HG03066 (cell line): ENCODE results near the gene TMEM123.
A peak's percentile ranks its signal among the peaks of the same experiment; 100 is the strongest.

Experiments used
- ATAC-seq: cut with Tn5 transposase; IDR thresholded peaks from one replicate; pipeline ENCODE4 v1.9.1; 2021; ENCODE audit warnings: low read depth; ENCODE audit not compliant: unreplicated experiment

TMEM123 gene

DNA sequence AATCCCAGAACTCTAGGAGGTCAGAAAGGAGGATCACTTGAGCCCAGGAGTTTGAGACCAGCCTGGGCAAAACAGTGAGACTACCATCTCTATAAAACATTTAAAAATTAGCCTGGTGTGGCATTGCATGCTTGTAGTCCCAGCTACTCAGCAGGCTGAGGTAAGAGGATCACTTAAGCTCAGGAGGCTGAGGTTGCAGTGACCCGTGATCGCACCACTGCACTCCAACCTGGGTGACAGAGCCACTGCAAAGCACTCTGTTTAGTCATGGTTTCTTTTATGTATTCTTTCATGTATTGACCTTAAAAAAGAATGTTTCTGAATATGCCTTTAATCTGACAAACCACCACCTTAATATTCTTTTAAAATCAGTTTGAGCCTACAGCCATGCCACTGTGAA lies 53.4 kb downstream of the TMEM123 start:
- ATAC-seq, result no peak

DNA sequence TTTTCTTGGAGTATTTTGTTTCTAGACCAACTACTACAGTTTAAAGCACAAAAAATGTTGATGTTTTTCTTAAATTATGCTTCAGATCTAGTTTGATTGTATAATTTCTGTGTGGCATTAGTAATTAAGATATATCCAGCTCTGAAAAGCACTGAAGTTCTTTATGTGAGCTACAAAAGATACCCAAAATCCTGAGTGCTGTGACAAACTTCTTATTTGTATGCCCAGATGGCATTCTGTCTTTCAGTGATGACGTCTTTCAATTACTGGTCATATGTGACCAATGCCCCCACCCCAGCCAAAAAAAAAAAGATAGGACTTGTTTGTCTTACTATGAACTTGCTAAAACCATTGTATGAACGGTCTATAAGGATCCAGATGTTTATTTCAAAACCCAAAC lies 54.3 kb downstream of the TMEM123 start:
- ATAC-seq, result no peak

DNA sequence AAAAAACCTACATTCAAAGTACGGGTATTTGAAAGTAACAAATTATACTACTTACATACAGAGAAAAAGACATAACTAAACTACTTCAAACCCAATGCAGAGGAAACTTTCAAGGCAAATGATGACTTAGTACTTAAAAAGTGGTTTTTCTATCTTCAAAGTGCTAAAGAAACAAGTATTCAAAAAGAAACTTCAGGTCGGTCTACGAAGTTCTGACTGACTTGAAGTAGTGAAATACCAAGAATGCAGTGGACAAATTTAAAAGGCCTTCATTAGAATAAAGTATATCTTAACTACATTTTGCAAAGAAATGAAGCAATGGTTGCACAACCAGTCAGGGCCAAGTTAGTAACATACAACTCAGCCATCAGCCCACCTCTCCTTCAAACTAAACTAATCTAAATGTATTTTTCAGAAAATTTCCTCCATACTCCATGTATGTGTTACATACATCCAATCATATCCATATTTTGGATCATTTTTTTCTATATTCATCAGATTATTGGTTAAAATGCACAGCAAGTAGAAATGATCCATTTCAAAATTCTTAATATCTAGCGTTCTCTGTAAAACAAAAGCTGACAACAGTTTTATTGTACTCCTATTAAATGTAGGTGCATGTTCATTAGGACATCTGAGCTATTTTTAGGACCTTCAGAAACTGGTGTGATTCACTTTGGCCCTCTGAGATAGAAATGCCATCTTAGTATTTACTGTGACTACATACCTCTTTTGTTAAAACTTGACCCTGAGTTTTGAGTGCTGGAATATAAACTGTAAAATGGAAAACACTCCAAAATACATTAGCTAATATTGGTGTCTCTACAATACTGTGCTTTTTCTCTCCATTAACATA lies 55.6 kb downstream of the TMEM123 start:
- ATAC-seq, result no peak

DNA sequence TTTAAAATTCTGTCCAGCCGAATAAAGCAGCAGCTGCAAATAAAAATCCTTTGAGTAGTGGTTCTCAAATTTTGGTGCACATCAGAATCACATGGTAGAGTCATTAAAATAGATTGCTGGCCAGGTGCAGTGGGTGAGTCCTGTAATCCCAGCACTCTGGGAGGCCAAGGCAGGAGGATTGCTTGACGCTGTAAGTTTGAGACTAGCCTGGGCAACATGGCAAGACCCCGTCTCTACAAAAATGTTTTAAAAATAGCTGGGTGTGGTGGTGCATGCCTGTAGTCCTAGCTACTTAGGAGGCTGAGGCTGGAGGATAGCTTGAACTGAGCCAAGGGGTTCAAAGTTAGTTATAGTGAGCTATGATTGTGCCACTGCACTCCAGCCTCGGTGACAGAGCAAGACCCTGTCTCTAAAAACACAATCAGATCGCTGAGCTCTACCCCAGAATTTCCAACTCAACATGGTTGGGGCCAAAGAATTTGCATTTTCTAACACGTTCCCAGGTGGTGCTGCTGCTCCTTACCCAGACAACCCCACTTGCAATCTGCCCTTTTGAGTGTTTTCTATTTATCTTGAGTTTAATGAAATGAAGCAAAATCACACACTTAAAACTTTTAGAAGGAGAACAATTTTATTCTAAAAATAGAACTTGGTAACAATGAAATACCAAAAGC lies 56.7 kb downstream of the TMEM123 start:
- ATAC-seq, result no peak

DNA sequence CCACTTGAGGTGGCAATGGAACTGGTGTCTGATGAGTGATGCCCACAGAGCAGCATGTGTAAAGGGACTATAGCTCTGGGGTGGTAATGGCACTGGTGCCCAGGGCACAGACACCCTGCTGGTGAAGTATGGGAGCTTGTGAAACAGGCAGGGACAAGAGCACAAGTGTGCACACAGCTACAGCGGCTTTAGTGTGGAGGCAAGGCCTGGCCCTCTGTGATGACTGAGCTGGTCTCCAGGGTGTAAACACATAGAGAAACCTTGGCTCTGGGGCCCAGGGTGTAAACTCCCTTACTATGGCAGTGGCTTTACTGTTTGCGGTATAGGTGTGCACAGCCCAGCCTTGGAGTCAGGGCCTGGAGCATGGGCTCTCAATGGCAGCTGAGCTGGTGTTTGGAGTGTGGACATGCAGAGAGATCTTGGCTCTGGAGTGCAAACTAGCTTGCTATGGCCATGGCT lies 59.3 kb downstream of the TMEM123 start:
- no peak for ATAC-seq

DNA sequence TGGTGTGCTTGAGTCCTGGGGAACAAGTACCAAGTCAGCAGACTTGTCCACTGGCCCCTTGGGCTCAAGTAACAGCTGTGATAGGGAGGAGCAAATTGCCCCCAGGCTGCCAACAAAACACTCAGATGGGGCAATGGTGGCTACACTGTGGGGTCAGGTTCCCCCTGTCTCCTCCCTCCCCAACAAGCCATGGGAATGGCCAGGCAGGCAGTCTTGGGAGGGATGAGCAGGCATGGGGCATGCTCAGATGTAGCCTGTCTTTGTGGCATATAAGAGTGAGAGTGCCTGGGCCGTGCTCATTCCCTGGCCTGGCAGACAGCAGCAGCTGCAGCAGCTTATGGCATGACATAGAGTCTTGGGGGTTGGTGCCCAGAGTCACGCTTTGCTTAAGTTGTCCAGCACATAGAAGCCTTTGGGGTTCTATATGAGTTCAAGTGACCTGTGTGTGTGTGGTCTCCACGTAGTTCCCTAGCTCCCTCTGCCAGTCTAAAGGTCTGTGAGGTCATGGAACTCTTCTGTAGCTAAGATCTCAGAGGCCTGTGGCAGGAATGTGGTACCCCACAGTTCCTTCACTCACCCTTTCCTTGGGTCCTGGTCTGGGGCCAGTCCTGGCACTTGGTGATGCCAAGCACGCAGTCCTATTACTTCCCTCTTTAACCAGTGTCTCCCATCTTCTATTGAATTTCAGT lies 60.9 kb downstream of the TMEM123 start:
- ATAC-seq, result no peak

DNA sequence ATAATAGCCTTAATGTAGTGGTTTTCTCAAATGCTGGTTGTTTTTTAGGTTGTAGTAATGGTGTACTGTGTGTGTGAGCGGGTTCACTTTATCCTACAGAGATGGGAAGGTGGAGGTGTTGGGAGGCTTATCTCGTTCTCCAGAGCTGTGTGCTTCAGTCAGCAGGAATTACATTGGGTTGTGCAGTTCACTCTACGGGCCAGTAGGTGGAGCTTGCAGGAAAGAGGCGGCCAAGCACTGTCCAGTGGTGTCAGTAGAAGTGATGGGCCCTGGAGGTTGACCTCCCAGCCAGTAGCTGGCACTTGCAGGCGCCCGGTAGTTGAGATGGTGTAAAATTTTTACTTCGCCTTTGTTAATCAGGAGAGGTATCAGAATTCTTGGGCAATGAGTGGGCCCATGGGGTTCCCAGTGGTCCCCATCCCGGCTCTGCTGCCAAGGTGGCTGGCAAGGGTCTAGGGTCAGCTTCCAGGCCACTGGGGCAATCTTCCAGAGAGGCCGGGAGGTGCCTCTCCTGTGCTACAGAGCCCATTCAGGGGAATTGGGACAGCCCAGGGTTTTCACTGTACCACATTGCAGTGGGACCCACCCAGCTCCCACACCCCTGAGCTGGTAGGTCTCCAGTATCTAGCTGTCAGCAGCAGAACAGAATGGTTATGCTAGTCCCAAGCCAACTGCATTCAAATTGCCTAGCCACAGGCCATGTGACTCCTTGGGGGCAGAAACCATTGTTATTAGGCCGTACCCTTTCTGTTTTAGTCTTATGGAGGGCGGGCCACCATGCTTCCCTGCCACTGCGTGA lies 61.7 kb downstream of the TMEM123 start:
- peak; percentile 77 for ATAC-seq

DNA sequence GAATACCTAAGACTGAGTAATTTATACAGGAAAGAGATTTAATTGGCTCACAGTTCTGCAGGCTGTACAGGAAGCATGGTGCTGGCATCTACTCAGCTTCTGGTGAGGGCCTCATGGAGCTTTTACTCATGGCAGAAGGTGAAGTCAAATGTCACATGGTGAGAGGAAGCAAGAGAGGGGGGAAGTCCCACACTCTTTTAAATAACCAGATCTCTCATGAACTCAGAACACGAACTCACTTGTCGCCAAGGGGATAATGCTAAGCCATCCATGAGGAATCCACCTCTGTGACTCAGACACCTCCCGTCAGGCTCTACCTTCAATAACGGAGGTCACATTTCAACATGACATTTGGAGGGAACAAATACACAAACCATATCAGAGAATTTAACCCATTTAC lies 63.3 kb downstream of the TMEM123 start:
- ATAC-seq, result no peak

DNA sequence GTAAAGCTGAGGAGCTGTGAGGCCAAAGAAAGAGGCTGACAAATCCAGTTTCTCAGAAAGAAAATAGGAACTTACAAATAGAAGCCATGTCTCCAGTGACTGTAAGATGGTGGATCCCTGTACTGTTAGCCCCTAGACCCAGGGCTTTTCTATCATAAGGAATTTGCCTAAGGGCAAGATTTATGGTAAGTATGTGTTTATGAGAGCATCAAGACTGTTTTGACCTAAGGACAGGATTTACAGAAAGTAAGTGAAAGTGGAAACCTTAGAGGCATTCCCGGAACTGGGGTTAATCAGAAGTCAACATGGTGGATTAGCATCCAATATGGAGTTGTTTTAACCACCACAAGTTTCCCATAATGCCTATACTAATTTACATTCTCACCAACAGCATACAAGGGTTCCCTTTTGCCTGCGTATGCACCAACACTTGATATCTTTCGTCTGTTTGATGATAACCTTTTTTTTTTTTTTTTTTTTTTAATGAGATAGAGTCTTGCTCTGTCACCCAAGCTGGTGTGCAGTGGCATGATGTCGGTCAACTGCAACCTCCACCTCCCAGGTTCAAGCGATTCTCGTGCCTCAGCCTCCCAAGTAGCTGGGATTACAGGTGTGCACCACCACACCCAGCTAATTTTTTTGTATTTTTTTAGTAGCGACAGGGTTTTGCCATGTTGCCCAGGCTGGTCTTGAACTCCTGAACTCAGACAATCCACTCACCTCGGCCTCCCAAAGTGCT lies 65.4 kb downstream of the TMEM123 start:
- ATAC-seq, result no peak

DNA sequence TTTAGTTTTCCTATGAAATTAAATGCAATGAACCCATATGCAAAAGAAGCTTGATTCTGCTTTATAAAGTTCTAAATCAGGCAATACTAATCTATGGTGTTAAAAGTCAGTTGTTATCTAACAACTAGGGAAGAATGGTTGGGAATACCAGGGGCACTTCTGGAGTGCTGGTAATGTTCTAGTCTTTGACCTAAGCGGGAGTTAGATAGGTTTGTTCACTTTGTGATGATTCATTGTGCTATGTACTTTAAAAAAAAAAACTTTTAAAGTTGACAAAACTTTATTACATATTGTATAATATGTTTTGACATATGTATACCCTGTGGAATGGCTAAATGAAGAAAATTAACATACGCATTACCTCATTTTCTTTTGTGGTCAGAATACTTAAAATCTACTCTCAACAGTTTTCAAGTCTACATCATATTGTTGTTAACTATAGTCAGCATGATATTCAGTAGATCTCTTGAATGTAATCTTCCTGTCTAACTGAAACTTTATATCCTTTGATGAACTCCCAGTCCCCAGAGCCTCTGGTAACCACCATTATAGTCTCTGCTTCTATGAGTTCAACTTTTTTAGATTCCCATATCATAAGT lies 66.3 kb downstream of the TMEM123 start:
- no peak for ATAC-seq

DNA sequence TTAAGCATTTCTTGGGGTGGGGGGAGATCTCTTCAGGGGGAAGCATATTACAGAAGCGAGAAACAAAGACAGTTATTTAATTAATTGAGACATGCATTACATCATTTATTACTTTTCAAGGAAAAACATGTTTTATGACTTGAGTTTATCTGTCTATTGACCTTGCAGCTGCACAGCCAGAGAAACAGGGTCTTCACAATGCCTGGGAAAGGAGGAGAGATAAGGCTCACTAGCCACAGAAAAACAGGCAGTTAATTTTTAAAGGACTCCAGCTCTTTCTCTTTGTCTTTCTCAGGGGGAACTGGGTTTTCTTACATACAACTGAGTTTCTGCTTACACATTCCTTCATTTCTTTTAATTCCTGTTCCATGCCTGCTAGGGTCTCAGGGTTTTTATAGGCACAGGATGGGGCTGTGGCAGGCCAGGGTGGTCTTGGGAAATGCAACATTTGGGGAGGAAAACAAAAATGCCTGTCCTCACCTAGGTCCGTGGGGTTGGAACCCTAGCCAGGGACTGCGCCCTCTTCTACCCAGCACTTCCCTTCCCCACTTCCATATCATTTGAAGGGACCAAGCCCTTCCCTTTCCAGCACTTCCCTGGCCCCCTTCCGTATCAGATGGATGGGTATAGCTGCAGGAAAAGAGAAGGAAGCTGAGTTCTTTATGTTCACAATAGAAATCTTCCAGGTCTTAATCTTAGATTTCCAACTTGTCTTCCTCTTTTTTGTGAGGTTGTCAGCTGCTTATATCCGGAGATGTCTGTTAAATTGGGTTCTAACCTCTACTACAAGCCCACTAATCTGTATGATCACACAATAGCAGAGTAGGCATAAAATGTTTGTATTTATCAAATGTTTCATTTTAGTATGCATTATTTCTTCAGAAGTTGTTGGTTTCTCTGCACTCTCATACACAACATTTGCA lies 67.2 kb downstream of the TMEM123 start:
- ATAC-seq, result no peak

DNA sequence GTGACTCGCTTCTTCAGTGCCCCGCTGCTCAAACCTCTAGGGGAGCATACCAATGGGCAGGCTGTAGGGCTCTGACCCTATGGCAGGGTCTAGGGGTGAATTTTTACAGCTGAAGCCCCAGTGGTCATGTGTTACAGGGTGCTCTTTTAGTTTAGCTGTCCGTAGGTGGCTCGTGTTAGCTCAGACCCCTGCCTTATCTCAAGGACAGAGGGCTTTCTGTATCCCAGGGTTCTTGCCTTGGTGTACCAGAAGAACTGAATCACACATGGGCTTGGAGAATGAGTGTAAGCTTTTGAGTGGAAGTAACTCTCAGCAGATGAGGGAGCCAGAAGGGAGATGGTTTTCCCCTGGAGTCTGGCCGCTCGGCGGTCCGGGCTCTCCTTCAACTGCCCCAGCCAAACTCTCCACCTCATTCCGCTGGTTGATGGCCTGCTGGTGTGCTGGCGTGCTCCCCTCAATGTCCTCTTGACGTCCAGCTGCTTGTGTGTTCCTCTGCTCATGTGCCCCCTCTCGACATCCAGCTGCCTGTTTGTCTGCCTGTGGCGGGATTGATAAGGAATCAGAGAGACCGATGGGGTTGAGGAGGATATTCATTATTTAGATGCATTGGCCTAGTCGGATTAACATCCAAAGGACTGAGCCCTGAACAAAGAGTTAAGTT lies 68.0 kb downstream of the TMEM123 start:
- ATAC-seq, result no peak

DNA sequence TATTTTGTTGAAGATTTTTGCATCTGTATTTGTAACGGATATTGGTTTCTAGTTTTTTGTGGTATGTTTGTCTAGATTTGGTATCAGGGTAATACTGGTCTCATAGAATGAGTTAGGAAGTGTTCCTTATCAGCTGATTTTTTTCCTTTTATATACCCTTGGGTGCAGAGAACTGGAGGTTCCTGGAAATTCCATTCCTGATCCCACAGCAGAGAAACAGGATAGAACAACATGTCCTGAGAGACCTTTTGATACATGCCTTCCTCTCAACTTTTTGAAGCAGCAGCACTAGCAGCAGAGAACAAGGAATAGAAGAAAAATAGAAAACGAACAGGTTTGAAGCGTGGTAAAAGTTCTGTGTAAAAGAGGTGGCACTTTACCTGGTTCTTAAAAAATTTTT lies 68.7 kb downstream of the TMEM123 start:
- no peak for ATAC-seq

DNA sequence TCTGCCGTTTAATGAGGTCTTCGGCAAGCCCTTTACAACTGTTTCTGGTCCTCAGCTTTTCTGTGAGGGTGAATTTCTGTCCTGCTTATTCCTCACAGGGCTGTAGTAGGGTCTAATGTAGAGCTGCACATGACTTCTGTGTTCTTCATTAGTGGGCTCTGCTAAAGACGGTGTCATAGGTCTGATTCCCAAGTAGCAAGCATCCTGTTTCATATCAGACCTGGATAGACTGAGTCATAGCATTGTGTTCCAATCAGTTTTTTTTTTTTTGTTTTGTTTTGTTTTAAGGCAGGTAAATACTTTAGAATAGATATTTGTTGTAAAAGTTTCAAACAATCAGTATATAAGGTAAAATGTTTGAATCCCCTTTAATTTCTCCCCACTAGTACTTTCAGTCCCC lies 70.2 kb downstream of the TMEM123 start:
- no peak for ATAC-seq

DNA sequence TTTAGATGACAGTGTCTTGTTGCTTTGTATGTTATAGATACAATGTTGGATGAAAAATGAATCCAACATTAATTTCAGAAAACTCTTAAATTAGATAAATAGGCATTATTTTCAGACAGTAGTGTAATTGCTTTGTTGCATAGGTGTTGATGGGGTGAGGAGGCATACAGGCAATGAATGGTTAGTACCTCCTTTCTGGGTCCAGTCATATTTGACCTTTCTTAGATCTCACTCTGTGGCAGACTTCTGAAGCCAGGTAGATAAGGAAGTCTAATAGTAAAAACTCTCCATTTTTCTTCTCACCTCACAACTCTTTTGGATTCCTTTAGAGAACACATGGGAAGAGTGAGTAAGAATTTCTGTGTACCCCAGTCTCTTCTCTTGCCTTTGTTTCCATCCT lies 73.7 kb downstream of the TMEM123 start:
- no peak for ATAC-seq

DNA sequence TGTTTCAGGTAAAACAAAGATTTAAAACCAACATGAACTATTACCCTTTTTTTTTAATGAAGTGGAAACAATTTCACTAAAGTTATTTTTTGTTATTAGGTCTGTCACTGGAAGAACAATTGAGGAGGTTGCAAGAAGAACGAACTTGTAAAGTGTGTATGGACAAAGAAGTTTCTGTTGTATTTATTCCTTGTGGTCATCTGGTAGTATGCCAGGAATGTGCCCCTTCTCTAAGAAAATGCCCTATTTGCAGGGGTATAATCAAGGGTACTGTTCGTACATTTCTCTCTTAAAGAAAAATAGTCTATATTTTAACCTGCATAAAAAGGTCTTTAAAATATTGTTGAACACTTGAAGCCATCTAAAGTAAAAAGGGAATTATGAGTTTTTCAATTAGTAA lies 74.7 kb downstream of the TMEM123 start:
- no peak for ATAC-seq

DNA sequence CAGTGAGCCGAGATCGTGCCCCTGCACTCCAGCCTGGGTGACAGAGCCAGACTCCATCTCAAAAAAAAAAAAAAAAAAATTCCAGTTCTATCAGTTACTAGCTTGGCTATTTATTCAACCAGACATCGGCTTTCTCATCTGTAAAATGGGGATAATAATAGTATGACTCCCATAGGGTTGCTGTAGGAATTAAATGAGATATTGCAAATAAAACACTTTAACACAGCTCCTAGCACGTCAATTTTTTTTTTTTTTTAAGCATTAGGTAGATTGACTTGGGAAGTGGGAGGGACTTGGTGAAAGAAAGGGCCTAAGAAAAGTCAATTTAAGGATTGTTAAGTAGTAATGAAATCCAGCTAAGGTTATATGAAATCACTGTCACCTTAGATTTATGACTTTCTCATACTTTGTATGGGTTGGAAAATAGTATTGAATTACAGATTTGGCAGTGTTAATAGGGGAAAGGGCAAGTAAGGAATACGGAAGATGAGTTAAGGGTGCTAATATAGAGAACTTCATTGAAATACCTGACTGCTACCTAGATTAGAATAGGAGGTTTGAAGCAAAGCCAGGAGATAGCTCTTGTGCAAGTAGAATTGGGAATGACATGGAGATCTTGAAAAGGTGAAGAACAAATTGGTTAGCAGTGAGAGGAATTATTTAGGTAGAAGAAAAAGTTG lies 76.7 kb downstream of the TMEM123 start:
- no peak for ATAC-seq
